Mesodermal cell (in vitro differentiated cells): ENCODE measurements around the gene PTPRE.

Experiments
- H3K27ac ChIP-seq: 2 replicates; pipeline ENCODE4 v1.7.0; 2013; ENCODE audit warnings: mild to moderate bottlenecking, low read depth, low read length, moderate library complexity; ENCODE audit not compliant: severe bottlenecking
- H3K36me3 ChIP-seq: 2 replicates; pipeline ENCODE4 v1.7.1; 2013; ENCODE audit warnings: mild to moderate bottlenecking, low read length, moderate library complexity; ENCODE audit not compliant: control insufficient read depth, insufficient read depth
- H3K4me1 ChIP-seq: one replicate; pipeline ENCODE4 v1.7.1; 2013; ENCODE audit warnings: mild to moderate bottlenecking, low read length; ENCODE audit not compliant: insufficient read depth, control insufficient read depth, poor library complexity, severe bottlenecking
- H3K4me3 ChIP-seq: 2 replicates; pipeline ENCODE4 v1.7.0; 2013; ENCODE audit warnings: low read length, control low read depth, mild to moderate bottlenecking; ENCODE audit not compliant: insufficient read depth, poor library complexity, severe bottlenecking; ENCODE audit errors: extremely low read depth
- H3K9me3 ChIP-seq: 2 replicates; pipeline ENCODE4 v1.7.1; 2013; ENCODE audit warnings: mild to moderate bottlenecking, low read length, moderate library complexity; ENCODE audit not compliant: control insufficient read depth
- WGBS, 2 experiments: methylation state at CpG; one replicate each; pipeline ENCODE4 v1.1.5; 2013; ENCODE audit warnings: missing lambda C conversion rate in 2 of 2; ENCODE audit not compliant: insufficient coverage in 2 of 2; 5-methylcytosine and 5-hydroxymethylcytosine counted together

Gene PTPRE

GRCh38 chr10:127992376-127992775 is 85.5 kb downstream of the PTPRE start:
- Histone ChIP-seq H3K27ac (no peak overlapping the region), H3K36me3 (no peaks in the 10 kb centered on the region), H3K4me1 (peaks cover 10% of the 10 kb centered on the region), H3K9me3 (no peaks in the 10 kb centered on the region), H3K4me3 (no peak overlapping the region)
- WGBS, 2 experiments, result 76 to 92% methylated on average over 5 to 8 of the region's 8 CpGs

- H3K9me3 ChIP-seq, result no peaks in the 10 kb centered on the region
- peaks cover 14% of the 10 kb centered on the region for H3K4me1 ChIP-seq
- WGBS, 2 experiments, result 88 to 91% methylated on average over 5 to 7 of the region's 12 CpGs
- H3K27ac ChIP-seq, result no peak overlapping the region
- H3K4me3 ChIP-seq, result no peak overlapping the region
- no peaks in the 10 kb centered on the region for H3K36me3 ChIP-seq
Measured at GRCh38 chr10:127993056-127993690, 86.3 kb downstream of the PTPRE start.

- Histone ChIP-seq H3K4me1 (peaks cover 5% of the 10 kb centered on the region), H3K9me3 (no peaks in the 10 kb centered on the region), H3K4me3 (no peak overlapping the region), H3K36me3 (no peaks in the 10 kb centered on the region), H3K27ac (no peak overlapping the region)
- 79 to 100% methylated on average over 2 to 4 of the region's 6 CpGs for WGBS, 2 experiments
Measured at GRCh38 chr10:127995939-127996338, 89.0 kb downstream of the PTPRE start.

- Histone ChIP-seq H3K9me3 (no peaks in the 10 kb centered on the region), H3K27ac (no peak overlapping the region), H3K36me3 (no peaks in the 10 kb centered on the region), H3K4me3 (no peak overlapping the region), H3K4me1 (peaks cover 4% of the 10 kb centered on the region)
- 95 to 100% methylated on average over 3 to 5 of the region's 5 CpGs for WGBS, 2 experiments
Measured at GRCh38 chr10:127996586-127996985, 89.7 kb downstream of the PTPRE start.

- H3K4me3 ChIP-seq, result no peak overlapping the region
- H3K9me3 ChIP-seq, result no peaks in the 10 kb centered on the region
- peaks cover 4% of the 10 kb centered on the region for H3K4me1 ChIP-seq
- WGBS, 2 experiments, result 64 to 100% methylated on average over 1 to 3 of the region's 4 CpGs
- no peak overlapping the region for H3K27ac ChIP-seq
- H3K36me3 ChIP-seq, result no peaks in the 10 kb centered on the region
Measured at GRCh38 chr10:127997271-127997670, 90.4 kb downstream of the PTPRE start.

- Histone ChIP-seq H3K27ac (no peak overlapping the region), H3K4me3 (no peak overlapping the region), H3K9me3 (no peaks in the 10 kb centered on the region), H3K36me3 (no peaks in the 10 kb centered on the region), H3K4me1 (peaks cover 4% of the 10 kb centered on the region)
- WGBS, 2 experiments, result 89 to 93% methylated on average over 5 to 6 of the region's 8 CpGs
Measured at GRCh38 chr10:127997937-127998336, 91.0 kb downstream of the PTPRE start.

GRCh38 chr10:127998501-127999144 is 91.7 kb downstream of the PTPRE start:
- H3K4me1 ChIP-seq, result peaks cover 4% of the 10 kb centered on the region
- no peak overlapping the region for H3K4me3 ChIP-seq
- H3K36me3 ChIP-seq, result no peaks in the 10 kb centered on the region
- no peak overlapping the region for H3K27ac ChIP-seq
- WGBS, 2 experiments, result 94 to 95% methylated on average over 16 to 17 of the region's 17 CpGs
- H3K9me3 ChIP-seq, result no peaks in the 10 kb centered on the region

GRCh38 chr10:127999297-128000129 is 92.6 kb downstream of the PTPRE start:
- Histone ChIP-seq H3K36me3 (no peaks in the 10 kb centered on the region), H3K4me3 (no peak overlapping the region), H3K9me3 (no peaks in the 10 kb centered on the region), H3K4me1 (peaks cover 4% of the 10 kb centered on the region), H3K27ac (no peak overlapping the region)
- 86 to 89% methylated on average over 21 to 22 of the region's 23 CpGs for WGBS, 2 experiments

- Histone ChIP-seq H3K27ac (no peak overlapping the region), H3K4me1 (peaks cover 4% of the 10 kb centered on the region), H3K36me3 (no peaks in the 10 kb centered on the region), H3K9me3 (no peaks in the 10 kb centered on the region), H3K4me3 (no peak overlapping the region)
- WGBS, 2 experiments, result 92 to 94% methylated on average over 2 of the region's 5 CpGs
Measured at GRCh38 chr10:128000471-128001362, 93.8 kb downstream of the PTPRE start.

GRCh38 chr10:128001363-128001745 is 94.5 kb downstream of the PTPRE start:
- Histone ChIP-seq H3K4me3 (no peak overlapping the region), H3K9me3 (no peaks in the 10 kb centered on the region), H3K4me1 (peaks cover 4% of the 10 kb centered on the region), H3K27ac (no peak overlapping the region), H3K36me3 (no peaks in the 10 kb centered on the region)
- WGBS, 2 experiments, result 95 to 96% methylated on average over 7 to 9 of the region's 10 CpGs
